HG03442 (cell line): ENCODE results near the gene SERPINE3.
A peak's percentile ranks its signal among the peaks of the same experiment; 100 is the strongest.

Experiments used
- ATAC-seq: cut with Tn5 transposase; IDR thresholded peaks from one replicate; pipeline ENCODE4 v1.9.1; 2021; ENCODE audit warnings: mild to moderate bottlenecking, moderate library complexity; ENCODE audit not compliant: unreplicated experiment

SERPINE3 gene

GRCh38 chr13:51327961-51328360 is 11.5 kb upstream of the SERPINE3 start:
- no peak for ATAC-seq

DNA sequence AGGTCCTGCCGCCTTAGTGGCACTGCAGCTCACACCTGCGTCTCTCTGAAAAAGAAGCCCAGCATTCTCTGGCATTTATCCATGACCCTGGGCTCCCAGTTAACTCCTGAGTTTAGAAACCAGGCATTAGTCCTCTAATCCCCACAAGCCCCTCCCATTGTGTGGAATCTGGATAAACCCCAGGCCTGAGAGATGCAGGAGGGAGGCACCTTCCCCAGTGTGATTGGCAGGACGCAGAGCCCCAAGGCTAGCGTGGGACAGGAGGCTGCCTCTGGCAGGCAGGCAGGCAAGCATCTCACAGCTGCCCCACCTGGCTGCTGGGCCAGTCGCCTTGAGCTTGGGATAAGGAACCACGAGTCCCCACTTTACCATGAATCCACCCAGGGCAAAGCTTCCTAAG is 11.0 kb upstream of the SERPINE3 start:
- no peak for ATAC-seq

GRCh38 chr13:51329606-51330005 is 9.9 kb upstream of the SERPINE3 start:
- ATAC-seq, result no peak

DNA sequence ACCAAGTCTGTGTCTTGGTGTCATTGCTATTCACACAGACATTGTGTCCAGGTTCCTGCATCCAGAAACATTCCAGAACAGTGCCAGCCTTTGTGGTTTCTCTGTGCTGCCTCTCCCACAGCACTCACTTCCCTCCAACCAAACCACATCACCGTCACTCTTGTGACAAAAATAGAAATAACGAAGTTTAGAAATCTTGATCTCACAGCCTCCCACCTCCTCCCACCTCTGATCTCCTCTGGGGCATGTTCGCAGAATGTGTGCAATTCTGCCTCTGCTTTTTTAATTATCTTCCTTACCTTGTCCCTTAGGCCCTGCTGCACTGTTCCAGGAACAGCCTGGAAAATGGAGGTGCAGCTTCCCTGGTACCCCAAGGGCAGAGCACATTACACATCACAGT is 8.7 kb upstream of the SERPINE3 start:
- peak; percentile 44 for ATAC-seq

DNA sequence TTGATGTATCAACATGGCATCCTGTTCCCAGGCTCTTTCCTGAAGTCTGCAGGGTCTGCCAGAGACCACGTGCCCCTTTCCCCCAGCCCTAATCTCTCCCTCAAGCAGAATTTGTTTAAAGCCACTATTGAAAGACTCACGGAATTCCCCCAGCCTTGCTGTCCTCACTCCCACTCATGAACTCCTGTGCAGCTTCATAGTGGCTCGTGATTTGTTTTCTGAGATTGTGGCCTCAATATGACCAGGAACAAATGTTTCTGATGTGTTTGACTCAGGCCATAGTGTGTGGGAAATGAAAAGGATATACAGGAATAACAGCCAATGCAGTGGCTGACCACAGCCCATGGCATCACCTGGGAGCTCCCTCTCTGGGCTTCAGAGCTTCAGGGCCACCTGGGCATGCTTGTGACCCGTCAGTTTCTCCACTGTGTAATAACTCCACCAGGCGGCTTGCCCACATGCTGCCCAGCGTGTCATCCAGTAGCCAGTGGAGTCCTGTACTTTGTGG is 8.1 kb upstream of the SERPINE3 start:
- ATAC-seq, result peak; percentile 40

DNA sequence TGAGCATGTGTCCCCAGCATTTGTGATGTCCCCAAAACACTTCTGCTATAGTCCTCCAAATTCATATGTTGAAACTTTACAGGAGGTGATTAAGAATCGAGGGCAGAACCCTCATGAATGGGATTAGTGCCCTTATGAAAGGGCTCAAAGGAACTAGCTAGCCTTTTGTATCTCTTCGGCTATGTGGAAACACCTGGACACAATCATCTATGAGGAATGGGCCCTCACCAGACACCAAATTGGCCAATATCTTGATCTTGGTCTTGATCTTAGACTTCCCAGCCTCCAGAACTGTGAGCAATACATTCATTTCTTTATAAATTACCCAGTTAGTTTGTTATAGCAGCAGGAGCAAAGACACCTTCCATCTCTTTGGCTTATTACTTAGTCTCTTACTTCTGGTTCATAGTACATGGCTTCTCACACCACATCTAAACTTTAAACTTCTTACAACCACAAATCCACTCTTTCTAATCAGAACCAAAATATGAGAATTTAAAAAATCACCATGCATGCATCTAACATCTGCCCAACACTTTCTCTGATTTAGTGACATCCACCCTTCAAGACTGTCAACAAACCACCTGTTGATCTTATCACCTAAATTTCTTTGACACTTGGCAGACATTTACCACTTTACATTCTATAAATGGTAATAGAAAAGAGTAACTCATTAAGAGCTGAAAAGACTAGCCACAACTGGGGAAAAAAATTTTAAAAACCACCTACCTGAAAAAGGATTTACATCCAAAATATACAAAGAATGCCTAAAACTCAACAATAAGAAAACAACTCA is 6.7 kb upstream of the SERPINE3 start:
- no peak for ATAC-seq

DNA sequence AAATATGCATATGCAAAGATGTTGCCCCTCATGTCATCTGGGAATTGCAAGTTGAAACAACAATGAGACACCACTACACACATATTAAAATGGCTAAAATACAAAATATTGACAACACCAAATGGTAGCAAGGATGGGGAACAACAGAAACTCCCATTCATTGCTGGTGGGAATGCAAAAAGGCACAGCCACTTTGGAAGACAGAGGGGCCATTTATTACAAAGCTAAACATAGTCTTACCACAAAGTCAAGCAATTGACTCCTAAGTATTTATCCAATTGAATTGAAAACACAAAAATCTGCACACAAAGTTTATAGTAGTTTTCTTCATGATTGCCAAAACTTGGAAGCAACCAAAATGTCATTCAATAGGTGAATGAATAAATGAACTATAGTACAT is 6.1 kb upstream of the SERPINE3 start:
- no peak for ATAC-seq

DNA sequence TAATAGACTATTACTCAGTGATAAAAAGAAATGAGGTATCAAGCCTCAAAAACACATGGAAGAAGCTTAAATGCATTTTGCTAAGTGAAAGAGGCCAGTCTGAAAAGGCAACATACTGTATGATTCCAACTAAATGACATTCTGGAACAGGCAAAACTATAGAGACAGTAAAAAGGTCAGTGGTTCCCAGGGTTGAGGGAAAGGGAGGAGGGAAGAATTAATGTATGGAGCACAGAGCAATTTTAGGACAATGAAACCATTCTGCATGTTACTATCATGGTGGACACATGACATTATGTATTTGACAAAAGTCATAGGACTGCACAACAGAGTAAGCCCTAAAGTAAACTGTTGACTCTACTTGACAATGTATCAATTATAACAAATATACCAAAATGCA is 5.7 kb upstream of the SERPINE3 start:
- ATAC-seq, result no peak

GRCh38 chr13:51336746-51337145 is 2.7 kb upstream of the SERPINE3 start:
- no peak for ATAC-seq

- no peak for ATAC-seq
Observed at GRCh38 chr13:51339952-51340732, 651 bp downstream of the SERPINE3 start.

- no peak for ATAC-seq
Observed at GRCh38 chr13:51341232-51341631, 1.7 kb downstream of the SERPINE3 start.

GRCh38 chr13:51341791-51342190 is 2.3 kb downstream of the SERPINE3 start:
- no peak for ATAC-seq

DNA sequence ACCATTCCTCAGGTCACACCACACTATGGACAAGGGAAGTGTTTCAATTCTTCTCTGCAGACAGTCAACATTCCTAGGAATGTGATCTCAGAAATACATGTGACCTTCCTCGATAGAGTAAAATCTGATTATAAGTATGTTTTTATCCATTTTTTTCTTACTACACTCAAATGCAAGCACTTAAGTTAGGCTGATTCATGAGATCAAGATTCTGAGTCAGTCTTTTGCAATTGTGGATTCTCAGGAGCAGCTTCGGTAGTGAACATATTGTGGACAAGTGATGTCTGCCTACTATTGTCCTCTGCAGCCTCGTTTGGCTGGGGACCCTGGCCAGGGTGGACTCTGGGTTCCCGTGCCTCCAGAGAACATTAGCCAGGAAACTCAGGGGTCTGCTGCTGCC is 3.2 kb downstream of the SERPINE3 start:
- ATAC-seq, result no peak

- ATAC-seq, result no peak
Observed at GRCh38 chr13:51343475-51343874, 4.0 kb downstream of the SERPINE3 start.

- ATAC-seq, result no peak
Observed at GRCh38 chr13:51346397-51346796, 6.9 kb downstream of the SERPINE3 start.

- ATAC-seq, result no peak
Observed at GRCh38 chr13:51347099-51347498, 7.6 kb downstream of the SERPINE3 start.

DNA sequence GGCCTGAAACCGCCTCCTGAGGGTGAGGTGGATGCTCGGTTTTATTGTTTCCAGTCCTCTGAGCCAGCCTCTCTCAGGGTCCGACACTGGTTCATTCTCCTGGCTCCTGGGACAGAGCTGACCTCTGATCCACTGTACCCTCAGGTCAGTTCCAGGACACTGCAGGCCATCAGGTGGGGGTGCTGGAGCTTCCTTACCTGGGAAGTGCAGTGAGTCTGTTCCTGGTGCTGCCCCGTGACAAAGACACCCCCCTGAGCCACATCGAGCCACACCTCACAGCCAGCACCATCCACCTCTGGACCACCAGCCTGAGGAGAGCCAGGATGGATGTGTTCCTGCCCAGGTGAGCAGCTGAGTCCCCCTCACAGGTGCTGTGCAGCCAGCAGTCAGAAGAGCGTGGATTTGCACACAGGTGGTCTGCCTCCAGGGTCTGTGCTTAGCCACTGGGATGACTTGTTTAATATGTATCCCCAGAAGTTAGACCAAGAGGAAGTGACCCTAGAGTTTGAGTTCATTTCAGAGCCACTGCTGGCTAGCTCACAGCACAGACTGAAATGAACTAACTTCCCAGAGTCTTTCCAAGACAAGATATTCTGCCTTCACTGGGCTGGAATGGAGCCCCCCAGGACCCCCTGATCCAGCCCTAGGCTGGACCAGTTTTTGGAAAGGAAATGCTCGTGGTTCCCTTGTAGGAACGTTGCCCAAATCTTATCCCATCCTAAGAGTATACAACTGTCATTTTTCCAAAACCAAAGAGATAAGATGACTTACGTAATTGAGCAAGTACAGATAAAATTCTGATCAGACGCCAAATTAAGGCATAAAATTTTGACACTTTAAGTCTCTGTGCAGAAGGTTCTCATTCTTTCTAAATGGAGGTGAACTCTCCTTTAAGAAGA is 8.8 kb downstream of the SERPINE3 start:
- no peak for ATAC-seq

- no peak for ATAC-seq
Observed at GRCh38 chr13:51349016-51349415, 9.5 kb downstream of the SERPINE3 start.

GRCh38 chr13:51355217-51355616 is 15.7 kb downstream of the SERPINE3 start:
- no peak for ATAC-seq

GRCh38 chr13:51357928-51358595 is 18.6 kb downstream of the SERPINE3 start:
- ATAC-seq, result no peak

- no peak for ATAC-seq
Observed at GRCh38 chr13:51359352-51359751, 19.9 kb downstream of the SERPINE3 start.
